ENCODE measurements around the gene MOCOS. TPM values are rescaled to one million over a fixed set of nuclear protein-coding genes. Genes with fewer than 3 reads are reported as not detected.

The MOCOS gene
- total RNA-seq, 1 donor from 2014 or later = 24.5 TPM

GRCh38 chr18:36283448-36283847, 96.2 kb downstream of the MOCOS start:
- H3K27me3 ChIP-seq (ENCODE audit: control insufficient read depth, insufficient read depth, low read length) = peaks cover 2% of the 10 kb centered on the region
- FAIRE-seq (no peak), DNase-seq (ENCODE audit: low read depth) (no peak)
- H3K4me3 ChIP-seq (ENCODE audit: low read depth, low read length) = no peak overlapping the region
- H3K36me3 ChIP-seq (ENCODE audit: control insufficient read depth, insufficient read depth, low read length) = no peaks in the 10 kb centered on the region
- TF ChIP-seq CTCF (IDR thresholded peaks at IDR 0.05; ENCODE audit: insufficient read depth, low read length, severe bottlenecking) = no peak

- Histone ChIP-seq H3K4me3 (ENCODE audit: low read depth, low read length) (no peak overlapping the region), H3K27me3 (ENCODE audit: control insufficient read depth, insufficient read depth, low read length) (no peaks in the 10 kb centered on the region), H3K36me3 (ENCODE audit: control insufficient read depth, insufficient read depth, low read length) (no peaks in the 10 kb centered on the region)
- no peak for DNase-seq (ENCODE audit: low read depth)
- FAIRE-seq = peak; percentile 89
- TF ChIP-seq CTCF (IDR thresholded peaks at IDR 0.05; ENCODE audit: insufficient read depth, low read length, severe bottlenecking) = peak; percentile 2
These were observed 97.0 kb downstream of the MOCOS start for GRCh38 chr18:36284268-36284667.

GRCh38 chr18:36284671-36285295, 97.5 kb downstream of the MOCOS start:
- TF ChIP-seq CTCF (IDR thresholded peaks at IDR 0.05; ENCODE audit: insufficient read depth, low read length, severe bottlenecking) = peak; percentile 70
- FAIRE-seq (no peak), DNase-seq (ENCODE audit: low read depth) (peak; percentile 69)
- Histone ChIP-seq H3K36me3 (ENCODE audit: control insufficient read depth, insufficient read depth, low read length) (no peaks in the 10 kb centered on the region), H3K27me3 (ENCODE audit: control insufficient read depth, insufficient read depth, low read length) (no peaks in the 10 kb centered on the region), H3K4me3 (ENCODE audit: low read depth, low read length) (no peak overlapping the region)

- FAIRE-seq (no peak), DNase-seq (ENCODE audit: low read depth) (no peak)
- H3K27me3 ChIP-seq (ENCODE audit: control insufficient read depth, insufficient read depth, low read length) = no peaks in the 10 kb centered on the region
- no peaks in the 10 kb centered on the region for H3K36me3 ChIP-seq (ENCODE audit: control insufficient read depth, insufficient read depth, low read length)
- TF ChIP-seq CTCF (IDR thresholded peaks at IDR 0.05; ENCODE audit: insufficient read depth, low read length, severe bottlenecking) = no peak
- H3K4me3 ChIP-seq (ENCODE audit: low read depth, low read length) = no peak overlapping the region
These were observed 100.4 kb downstream of the MOCOS start for GRCh38 chr18:36287653-36288052.

GRCh38 chr18:36288689-36289088, 101.4 kb downstream of the MOCOS start:
- Histone ChIP-seq H3K4me3 (ENCODE audit: low read depth, low read length) (no peak overlapping the region), H3K36me3 (ENCODE audit: control insufficient read depth, insufficient read depth, low read length) (no peaks in the 10 kb centered on the region), H3K27me3 (ENCODE audit: control insufficient read depth, insufficient read depth, low read length) (no peaks in the 10 kb centered on the region)
- TF ChIP-seq CTCF (IDR thresholded peaks at IDR 0.05; ENCODE audit: insufficient read depth, low read length, severe bottlenecking) = no peak
- DNase-seq (ENCODE audit: low read depth) (no peak), FAIRE-seq (no peak)

- H3K36me3 ChIP-seq (ENCODE audit: control insufficient read depth, insufficient read depth, low read length) = no peaks in the 10 kb centered on the region
- DNase-seq (ENCODE audit: low read depth) (peak; percentile 73), FAIRE-seq (peak; percentile 28)
- no peak overlapping the region for H3K4me3 ChIP-seq (ENCODE audit: low read depth, low read length)
- TF ChIP-seq CTCF (IDR thresholded peaks at IDR 0.05; ENCODE audit: insufficient read depth, low read length, severe bottlenecking) = no peak
- no peaks in the 10 kb centered on the region for H3K27me3 ChIP-seq (ENCODE audit: control insufficient read depth, insufficient read depth, low read length)
These were observed 106.7 kb downstream of the MOCOS start for GRCh38 chr18:36294031-36294430.
